Measurements from ENCODE around the gene CABCOCO1.

The CABCOCO1 gene

GRCh38 chr10:61692447-61693010 is 29.8 kb downstream of the CABCOCO1 start:
- no peak overlapping the region for H3K27ac Mint-ChIP-seq
- TF ChIP-seq CTCF (IDR thresholded peaks at IDR 0.05): no peak
- no peaks in the 10 kb centered on the region for H3K4me1 Mint-ChIP-seq
- no peaks in the 10 kb centered on the region for H3K9me3 Mint-ChIP-seq
- no peak overlapping the region for H3K4me3 Mint-ChIP-seq
- no peaks in the 10 kb centered on the region for H3K27me3 Mint-ChIP-seq (ENCODE audit: low read depth, poor library complexity)
- no peaks in the 10 kb centered on the region for H3K36me3 Mint-ChIP-seq (ENCODE audit: low read depth)
- no peak for DNase-seq

GRCh38 chr10:61698968-61699655 is 36.4 kb downstream of the CABCOCO1 start:
- Mint-ChIP-seq H3K27ac (no peak overlapping the region), H3K36me3 (ENCODE audit: low read depth) (no peaks in the 10 kb centered on the region), H3K4me1 (no peaks in the 10 kb centered on the region), H3K9me3 (no peaks in the 10 kb centered on the region), H3K27me3 (ENCODE audit: low read depth, poor library complexity) (no peaks in the 10 kb centered on the region), H3K4me3 (no peak overlapping the region)
- DNase-seq: no peak
- TF ChIP-seq CTCF (IDR thresholded peaks at IDR 0.05): no peak

GRCh38 chr10:61701055-61701705 is 38.5 kb downstream of the CABCOCO1 start:
- no peak overlapping the region for H3K27ac Mint-ChIP-seq
- H3K36me3 Mint-ChIP-seq (ENCODE audit: low read depth): no peaks in the 10 kb centered on the region
- no peak overlapping the region for H3K4me3 Mint-ChIP-seq
- TF ChIP-seq CTCF (IDR thresholded peaks at IDR 0.05): no peak
- no peaks in the 10 kb centered on the region for H3K27me3 Mint-ChIP-seq (ENCODE audit: low read depth, poor library complexity)
- no peaks in the 10 kb centered on the region for H3K4me1 Mint-ChIP-seq
- no peaks in the 10 kb centered on the region for H3K9me3 Mint-ChIP-seq
- DNase-seq: no peak

DNA sequence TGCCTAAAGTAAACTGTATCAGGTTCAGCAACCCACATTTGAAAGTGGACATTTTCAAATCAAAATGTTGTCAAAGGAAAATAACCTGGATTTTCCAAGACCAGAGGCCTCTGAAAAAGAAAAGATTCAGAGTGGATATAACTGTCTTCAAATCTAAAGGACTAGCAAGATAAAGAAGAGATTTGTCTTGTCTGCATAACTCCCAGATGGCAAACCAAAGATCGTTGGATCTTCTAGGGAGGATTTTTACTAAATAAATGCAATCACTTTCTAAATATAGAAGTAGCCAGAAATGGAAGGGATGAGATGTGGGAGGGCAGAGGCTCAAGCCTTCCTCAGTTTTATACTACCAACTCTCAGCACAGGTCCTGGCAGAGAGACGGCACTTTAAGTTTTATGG is 39.0 kb downstream of the CABCOCO1 start:
- Mint-ChIP-seq H3K27ac (no peak overlapping the region), H3K4me3 (no peak overlapping the region), H3K9me3 (no peaks in the 10 kb centered on the region), H3K36me3 (ENCODE audit: low read depth) (no peaks in the 10 kb centered on the region), H3K4me1 (no peaks in the 10 kb centered on the region), H3K27me3 (ENCODE audit: low read depth, poor library complexity) (peaks cover 4% of the 10 kb centered on the region)
- DNase-seq: no peak
- no peak for TF ChIP-seq CTCF (IDR thresholded peaks at IDR 0.05)

DNA sequence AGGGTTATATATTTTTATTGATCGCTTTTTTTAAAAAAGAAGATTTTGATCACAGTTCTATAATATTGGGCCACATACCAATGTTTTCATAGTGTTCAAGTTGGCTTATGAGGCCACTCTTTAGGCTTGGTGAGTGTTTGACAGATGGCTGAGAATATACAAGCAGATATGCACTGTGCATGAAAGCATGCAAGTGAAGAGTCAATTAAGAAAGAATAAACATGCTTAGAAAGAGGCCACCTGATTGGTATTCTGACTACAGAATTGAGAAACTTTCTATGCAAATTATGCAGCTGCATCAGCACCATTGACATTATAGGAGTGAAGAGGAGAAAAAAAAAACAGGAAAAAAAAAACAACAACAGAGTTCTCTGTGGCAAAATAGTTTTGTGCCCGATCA is 39.9 kb downstream of the CABCOCO1 start:
- Mint-ChIP-seq H3K9me3 (no peaks in the 10 kb centered on the region), H3K27me3 (ENCODE audit: low read depth, poor library complexity) (peaks cover 4% of the 10 kb centered on the region), H3K4me1 (no peaks in the 10 kb centered on the region), H3K36me3 (ENCODE audit: low read depth) (no peaks in the 10 kb centered on the region), H3K4me3 (no peak overlapping the region), H3K27ac (no peak overlapping the region)
- DNase-seq: no peak
- TF ChIP-seq CTCF (IDR thresholded peaks at IDR 0.05): no peak

Data from nephron progenitor cell (in vitro differentiated cells).